HepG2 (cell line): ENCODE results near the gene CHADL. TPM values are rescaled to one million over a fixed set of nuclear protein-coding genes. Genes with fewer than 3 reads are reported as not detected.
A peak's percentile ranks its signal among the peaks of the same experiment; 100 is the strongest.

ENCODE experiments used
- ARID4A ChIP-seq: sonication (generic); formaldehyde crosslinking; IDR thresholded peaks from 2 replicates; pipeline ENCODE4 v1.5.0; 2020; ENCODE audit warnings: mild to moderate bottlenecking, missing genetic modification reagents, borderline replicate concordance
- BRCA1 ChIP-seq: sonication (generic); formaldehyde crosslinking; IDR thresholded peaks from 2 replicates; pipeline ENCODE4 v1.4.0; 2020; ENCODE audit warnings: missing genetic modification reagents
- PLRG1 ChIP-seq: fragments of 450-650 bp; conservative IDR thresholded peaks from 2 replicates; pipeline ENCODE4 v1.6.1; 2016
- YEATS4 ChIP-seq: sonication (generic); formaldehyde crosslinking; IDR thresholded peaks from 2 replicates; pipeline ENCODE4 v1.4.0; 2020; ENCODE audit warnings: missing genetic modification reagents, borderline replicate concordance
- ZBTB44 ChIP-seq: sonication (generic); formaldehyde crosslinking; IDR thresholded peaks from 2 replicates; pipeline ENCODE4 v1.4.0; 2020; ENCODE audit warnings: missing genetic modification reagents
- ZNF232 ChIP-seq: sonication (generic); formaldehyde crosslinking; IDR thresholded peaks from 2 replicates; pipeline ENCODE4 v1.4.0; 2020; ENCODE audit warnings: missing genetic modification reagents, borderline replicate concordance
- ZNF318 ChIP-seq: sonication (generic); formaldehyde crosslinking; IDR thresholded peaks from 2 replicates; pipeline ENCODE4 v1.4.0; 2020; ENCODE audit warnings: mild to moderate bottlenecking, missing genetic modification reagents
- ZNF451 ChIP-seq: sonication (generic); formaldehyde crosslinking; IDR thresholded peaks from 2 replicates; pipeline ENCODE4 v1.5.0; 2020; ENCODE audit warnings: mild to moderate bottlenecking, missing genetic modification reagents
- ZNF460 ChIP-seq: sonication (generic); formaldehyde crosslinking; IDR thresholded peaks from 2 replicates; pipeline ENCODE4 v1.5.1; 2020; ENCODE audit warnings: missing genetic modification reagents, mild to moderate bottlenecking, borderline replicate concordance
- ZSCAN31 ChIP-seq: sonication (generic); formaldehyde crosslinking; IDR thresholded peaks from 2 replicates; pipeline ENCODE4 v1.5.0; 2020; ENCODE audit warnings: low read depth, mild to moderate bottlenecking, missing genetic modification reagents
- polyA plus RNA-seq, 8 experiments: library from polyadenylated mRNA; depleted of rRNA in 3 of 8; stranded (reverse) in 7 of 8; unstranded in 1 of 8; fragments of >200 nt; fragmentation: Illumina TruSeq in 4 of 8; extraction: Trizol in 4 of 8; gene quantifications; 2 replicates each; pipeline versions ENCODE4 v1.2.1 to v1.2.3, GENCODE V29; 2011 to 2016; ENCODE audit warnings: low read depth in 4 of 8, missing spikeins in 1 of 8, mixed read lengths in 1 of 8; ENCODE audit not compliant: insufficient read depth in 1 of 8
- total RNA-seq, 5 experiments: library from RNA; depleted of rRNA; stranded (reverse); fragments of >200 nt; fragmentation: Illumina TruSeq; extraction: Trizol; gene quantifications; 2 replicates each; pipeline ENCODE4 v1.2.3, GENCODE V29; 2016; ENCODE audit warnings: low read depth in 1 of 5

The CHADL gene
- total and polyA plus RNA-seq, 2 of the 13 experiments (the other 11 are each of a cell fraction or from before 2014, with no cell fraction given) = 2.8 to 8.1 TPM

DNA sequence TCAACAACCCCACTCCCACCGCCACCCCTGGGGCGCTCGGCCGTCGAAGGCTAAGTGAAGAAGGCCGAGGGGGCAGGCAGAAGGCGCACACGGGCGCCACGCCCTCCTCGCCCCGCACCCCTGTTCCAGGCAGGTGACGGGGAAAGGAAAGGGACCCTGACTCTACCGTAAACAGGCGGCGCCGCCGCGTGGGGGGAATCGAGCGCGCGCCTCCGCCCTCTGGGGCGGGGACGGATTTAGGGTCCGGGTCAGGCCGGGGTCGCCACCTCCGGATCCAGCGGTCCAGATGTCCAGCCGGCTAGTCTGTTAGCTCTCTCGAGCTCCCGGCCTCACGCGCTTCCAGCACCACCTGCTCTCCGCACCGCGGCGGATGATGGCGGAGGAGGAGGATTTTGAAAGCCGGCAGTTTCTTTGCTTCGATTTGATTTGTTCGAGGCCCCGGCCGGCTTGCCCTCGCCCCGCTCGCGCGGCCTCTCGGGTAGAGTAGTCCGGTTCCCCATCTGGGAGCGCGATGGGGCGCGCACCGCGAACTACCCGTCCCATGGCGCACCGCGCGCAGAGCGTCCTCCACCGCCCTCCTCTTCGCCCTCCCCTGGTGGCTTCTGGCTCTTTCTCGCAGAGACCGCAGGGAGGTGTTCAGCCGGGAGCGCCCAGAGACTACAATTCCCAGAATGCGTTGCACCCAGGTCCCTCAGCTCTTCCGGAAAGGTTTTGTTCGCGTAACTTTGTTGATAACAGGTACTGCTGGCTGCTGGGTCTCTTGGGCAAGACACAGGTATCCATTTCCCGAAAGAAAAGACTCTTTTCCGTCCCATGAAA is 45.3 kb upstream of the CHADL start, which contains the start of gene RANGAP1 (continued):
- TF ChIP-seq ZBTB44 (no peak), ZNF318 (CRISPR knock-in tag) (no peak), YEATS4 (peak; percentile 93), BRCA1 (CRISPR knock-in tag) (0 out of 2 replicates have a peak, but pooled peaks have one; percentile 49), ZNF460 (CRISPR knock-in tag) (no peak), ZNF451 (CRISPR knock-in tag) (no peak), ZNF232 (peak; percentile 45; the same call in 1 of the 2 replicates), PLRG1 (no peak), ZSCAN31 (peak; percentile 65; the same call in 1 of the 2 replicates), ARID4A (CRISPR knock-in tag) (peak; percentile 98)
